IPS DF 4.7 (cell line): Measurements from ENCODE around the gene NCAN.
"Not testable (repeated sequence)": the region's sequence is repeated elsewhere in the genome, so short reads cannot be mapped to it uniquely, and the experiment has no call there.

ENCODE experiments used
- DNase-seq: peaks from one replicate; pipeline ENCODE4 v3.0.0-alpha.2; 2013; ENCODE audit warnings: low spot score; ENCODE audit errors: extremely low read depth

Gene NCAN

DNA sequence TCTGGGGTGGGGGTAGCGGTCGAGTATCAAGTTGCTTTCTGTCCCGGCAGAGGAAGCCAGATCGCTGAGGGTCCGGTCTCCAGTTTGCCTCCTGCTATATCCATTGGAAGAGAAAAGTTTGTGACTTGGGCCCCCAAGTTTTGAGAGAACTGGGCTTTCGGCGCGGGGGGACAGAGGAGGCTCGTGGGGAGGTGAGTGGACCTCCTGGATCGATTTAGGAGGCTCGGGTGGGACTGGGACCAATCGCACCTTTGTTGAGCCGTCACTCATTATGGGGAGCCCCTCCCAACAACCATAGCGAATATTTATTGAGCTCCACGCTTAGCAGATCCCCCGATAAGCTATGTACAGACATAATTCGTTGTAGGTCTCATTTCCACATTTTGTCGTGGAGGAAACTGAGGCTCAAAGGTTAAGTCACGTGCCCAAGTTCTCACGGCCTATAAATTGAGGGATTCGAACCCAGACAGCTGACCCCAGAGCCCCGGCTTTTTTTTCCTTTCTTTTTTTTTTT is 18.8 kb upstream of the NCAN start:
- no peak for DNase-seq

DNA sequence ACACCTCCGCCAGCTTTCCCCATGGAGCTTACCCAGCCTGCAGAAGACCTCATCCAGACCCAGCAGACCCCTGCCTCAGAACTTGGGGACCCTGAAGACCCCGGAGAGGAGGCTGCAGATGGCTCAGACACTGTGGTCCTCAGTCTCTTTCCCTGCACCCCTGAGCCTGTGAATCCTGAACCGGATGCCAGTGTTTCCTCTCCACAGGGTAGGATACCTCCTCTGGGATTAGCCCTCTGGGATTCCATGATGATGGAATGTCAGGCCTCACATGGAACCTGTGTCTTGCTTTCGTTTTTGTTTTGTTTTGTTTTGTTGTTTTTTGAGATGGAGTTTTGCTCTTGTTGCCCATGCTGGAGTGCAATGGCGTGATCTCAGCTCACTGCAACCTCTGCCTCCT is 17.8 kb upstream of the NCAN start:
- no peak for DNase-seq

DNA sequence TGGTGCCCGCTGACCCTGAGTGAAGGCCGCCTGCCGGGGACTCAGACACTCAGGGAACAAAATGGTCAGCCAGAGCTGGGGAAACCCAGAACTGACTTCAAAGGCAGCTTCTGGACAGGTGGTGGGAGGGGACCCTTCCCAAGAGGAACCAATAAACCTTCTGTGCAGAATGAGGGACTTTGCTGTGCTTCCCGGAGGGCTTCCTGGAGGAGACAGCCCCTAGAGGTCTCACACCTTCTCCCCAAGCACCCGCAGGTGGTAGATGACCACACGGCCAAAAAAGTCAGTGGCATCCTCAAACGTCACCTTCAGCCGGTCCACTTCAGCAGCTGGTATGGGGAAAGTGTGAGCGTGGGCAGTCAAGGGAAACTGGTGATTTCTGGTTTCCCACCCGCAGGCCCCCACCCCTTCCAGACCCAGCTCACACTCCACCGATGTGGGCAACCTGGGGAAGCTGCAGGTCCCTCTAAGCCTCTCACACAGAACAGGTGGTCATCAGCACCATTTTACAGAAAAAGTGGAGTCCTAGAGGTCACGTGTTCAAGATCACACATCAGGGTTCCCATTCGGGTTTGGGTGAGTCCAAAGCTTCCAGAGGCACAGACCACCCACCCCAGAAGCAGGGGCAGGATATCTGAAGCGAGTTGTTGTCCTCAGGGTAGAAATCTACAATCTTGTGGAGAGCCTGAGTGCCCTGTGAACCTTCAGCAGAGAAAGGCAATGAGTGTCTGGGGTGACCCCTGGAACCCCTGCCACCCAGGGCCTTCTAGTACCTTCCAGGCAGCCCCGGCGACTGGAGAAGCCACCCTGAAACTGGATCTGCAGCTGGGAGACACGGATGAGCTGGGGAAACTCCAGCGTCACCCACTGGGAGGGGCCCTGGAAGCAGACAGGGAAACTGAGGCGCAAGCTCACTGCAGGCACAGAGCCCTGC is 9.8 kb upstream of the NCAN start:
- no peak for DNase-seq

DNA sequence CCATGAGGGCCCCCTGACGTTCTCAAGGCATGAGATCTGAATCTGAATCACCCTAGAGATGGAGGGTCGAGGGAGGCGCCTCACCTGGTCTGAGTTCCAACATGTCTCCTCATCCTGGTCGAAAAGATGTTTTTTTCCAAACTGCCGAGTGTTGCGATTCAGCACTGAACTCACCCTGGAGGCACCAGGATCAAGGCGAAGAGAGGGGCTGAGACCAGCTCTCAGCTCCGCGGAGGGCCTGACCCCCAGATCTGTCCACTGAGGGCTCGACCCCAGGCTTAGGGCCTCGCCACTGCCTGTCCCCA is 9.1 kb upstream of the NCAN start:
- no peak for DNase-seq

GRCh38 chr19:19203012-19203856 is 8.5 kb upstream of the NCAN start, which contains the start of gene NR2C2AP:
TSS of gene NR2C2AP (minus strand) at chr19:19203414. CDS start at chr19:19203060, 354 bp downstream.
- no peak for DNase-seq

- no peak for DNase-seq
These were observed 7.6 kb upstream of the NCAN start for GRCh38 chr19:19204181-19204580.

DNA sequence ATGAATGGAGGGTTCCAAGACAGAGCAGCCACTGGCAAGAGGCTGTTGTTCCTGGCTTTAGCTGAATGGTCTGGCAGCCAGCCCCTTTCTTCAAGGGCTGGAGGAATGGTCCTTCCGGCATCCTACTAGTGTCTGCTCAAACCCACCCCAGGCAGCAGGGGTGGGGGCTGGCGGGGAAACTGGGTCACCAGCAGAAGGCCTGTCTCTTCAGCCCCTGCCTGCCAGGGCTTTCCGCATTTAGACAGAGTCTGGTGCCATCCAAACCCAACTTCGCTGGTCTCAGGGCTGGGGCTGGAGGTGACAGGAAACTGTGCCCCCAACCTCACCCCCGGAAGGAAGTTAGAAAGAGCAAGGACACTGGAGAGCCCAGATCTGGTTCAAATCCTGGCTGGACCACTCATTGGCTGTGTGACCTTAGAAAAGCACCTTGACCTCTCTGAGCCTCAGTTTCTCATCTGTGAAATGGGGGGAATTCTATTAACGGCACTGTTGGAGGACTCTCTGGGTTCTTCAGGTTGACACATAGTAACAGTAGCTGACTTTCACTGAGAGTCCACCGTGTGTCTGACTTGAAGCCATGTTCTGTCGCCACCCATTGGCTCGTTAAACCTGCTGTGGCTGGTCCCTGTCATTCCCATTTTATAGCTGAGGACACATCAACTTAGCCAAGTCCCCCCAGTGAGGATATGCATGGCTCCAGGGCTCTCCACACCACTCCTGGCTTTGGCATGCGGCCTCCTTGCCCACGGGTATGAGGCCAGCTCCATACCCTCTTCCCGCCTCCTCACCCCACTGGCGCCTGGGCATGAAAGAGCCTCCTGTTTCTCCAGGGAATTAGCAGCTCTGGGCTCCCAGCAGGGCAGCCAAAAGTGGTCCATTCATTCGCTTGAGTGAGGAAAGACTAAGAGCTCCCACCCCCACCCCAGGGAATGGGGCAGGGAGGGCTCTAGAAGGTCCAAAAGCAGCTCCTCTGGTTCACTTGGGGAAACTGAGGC is 6.0 kb upstream of the NCAN start:
- no peak for DNase-seq

GRCh38 chr19:19206938-19207337 is 4.8 kb upstream of the NCAN start:
- no peak for DNase-seq

- no peak for DNase-seq
These were observed 3.9 kb upstream of the NCAN start for GRCh38 chr19:19207637-19208572.

- DNase-seq, result no peak
These were observed 2.4 kb upstream of the NCAN start for GRCh38 chr19:19209372-19209771.

GRCh38 chr19:19212916-19213315 is 1.2 kb downstream of the NCAN start:
- DNase-seq, result no peak

DNA sequence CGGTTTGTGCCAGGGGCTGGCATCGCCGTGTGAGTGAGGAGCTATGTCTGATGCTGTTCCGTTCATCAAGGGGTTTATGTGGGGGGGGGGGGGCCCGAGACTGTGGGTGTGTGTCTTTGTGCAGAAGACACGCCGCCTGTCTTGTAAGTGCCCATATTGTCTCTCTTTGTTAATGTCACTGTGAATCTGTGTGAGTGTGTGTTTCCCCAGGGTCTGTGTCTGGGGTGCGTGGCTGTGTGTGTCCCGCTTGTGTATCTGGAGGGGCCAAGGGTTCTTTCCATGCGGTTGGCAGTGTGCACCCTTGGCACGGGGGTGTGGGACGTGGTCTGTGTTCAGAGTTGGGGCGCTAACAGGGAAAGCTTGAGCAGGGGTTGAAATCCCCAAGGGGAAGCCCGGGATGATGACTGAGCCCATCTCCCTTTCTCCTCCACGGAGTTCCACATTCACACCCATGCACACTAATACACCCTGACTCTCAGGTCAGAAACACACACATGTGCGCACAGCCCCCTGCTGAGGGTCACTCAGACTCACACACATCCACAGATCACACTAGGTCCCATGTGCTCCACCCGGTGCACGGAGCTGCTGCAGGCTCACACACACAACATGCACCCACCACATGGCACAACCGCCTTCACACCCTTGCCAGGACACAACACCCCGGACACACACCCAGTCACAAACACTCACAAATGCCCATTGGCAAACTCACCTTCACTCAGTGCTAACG is 1.8 kb downstream of the NCAN start:
- DNase-seq, result no peak

GRCh38 chr19:19214159-19214490 is 2.4 kb downstream of the NCAN start:
- DNase-seq, result no peak

GRCh38 chr19:19214892-19215291 is 3.1 kb downstream of the NCAN start:
- no peak for DNase-seq

DNA sequence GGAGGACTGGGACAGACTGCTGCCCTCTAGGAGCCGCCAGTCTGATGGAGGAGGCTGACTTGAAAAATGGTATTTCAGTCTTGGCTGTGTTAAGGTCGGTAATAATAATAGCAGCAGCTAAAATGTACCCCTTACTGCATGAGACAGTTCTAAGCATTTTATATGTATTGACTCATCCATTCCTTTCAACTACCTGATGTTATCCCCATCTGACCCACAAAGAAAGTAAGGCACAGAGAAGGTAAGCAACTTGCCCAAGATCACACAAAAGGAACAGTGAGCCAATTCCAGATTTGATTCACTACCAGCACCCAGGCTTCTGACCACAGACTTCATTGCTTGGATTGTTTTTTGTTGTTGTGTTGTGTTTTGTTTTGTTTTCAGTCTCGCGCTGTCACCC is 4.0 kb downstream of the NCAN start:
- no peak for DNase-seq

GRCh38 chr19:19217099-19217498 is 5.3 kb downstream of the NCAN start:
- DNase-seq, result no peak

- no peak for DNase-seq
These were observed 7.2 kb downstream of the NCAN start for GRCh38 chr19:19218911-19219310.

- not testable (repeated sequence) for DNase-seq
These were observed 9.2 kb downstream of the NCAN start for GRCh38 chr19:19221000-19221399.

DNA sequence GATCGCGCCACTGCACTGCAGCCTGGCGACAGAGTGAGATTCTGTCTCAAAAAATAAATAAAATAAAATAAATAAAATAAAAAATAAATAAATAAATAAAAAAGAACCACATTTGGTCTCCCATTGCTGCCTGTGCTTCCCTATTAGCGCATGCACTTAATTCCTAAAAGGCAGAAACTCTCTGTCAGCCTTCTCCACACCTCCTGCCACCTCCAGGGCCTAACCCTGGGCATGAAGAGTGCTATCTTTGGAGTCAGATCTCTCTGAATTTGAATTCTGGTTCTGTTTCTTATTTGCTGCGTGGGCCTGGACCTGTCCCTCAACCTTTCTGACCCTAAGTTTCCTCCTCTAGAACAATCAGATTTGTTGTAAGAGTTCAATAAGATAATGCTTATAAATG is 11.3 kb downstream of the NCAN start:
- DNase-seq, result no peak
